Right ventricle myocardium inferior (tissue), 1 donor: ENCODE data around the gene AKAP13. TPM values are rescaled to one million over a fixed set of nuclear protein-coding genes. Genes with fewer than 3 reads are reported as not detected.

Experiments
- ATAC-seq: fragments of 200-7000 bp; cut with Tn5 transposase; one replicate; pipeline ENCODE4 v1.9.1; 2020; ENCODE audit warnings: mild to moderate bottlenecking, moderate library complexity
- DNase-seq: peaks from one replicate; pipeline ENCODE4 v3.0.0; 2021; ENCODE audit errors: missing footprints
- intact Hi-C: fragments of 100-400 bp; cut with DNase I; formaldehyde crosslinking; loops from one replicate; pipeline ENCODE4 v1.11.0; 2022
- total RNA-seq: library from RNA; stranded (reverse); fragmentation: NEBNext Ultra II Directional; extraction: Animal tissue kit (Norgen Biotek cat#: 25700); gene quantifications from one replicate; pipeline ENCODE4 v1.2.1, GENCODE V29; 2021
- donor health status: DM: no; HTN: yes; CAD: no; lungs with severe emphysema.

Gene AKAP13
- total RNA-seq, 1 donor from 2014 or later = 292 TPM

DNA sequence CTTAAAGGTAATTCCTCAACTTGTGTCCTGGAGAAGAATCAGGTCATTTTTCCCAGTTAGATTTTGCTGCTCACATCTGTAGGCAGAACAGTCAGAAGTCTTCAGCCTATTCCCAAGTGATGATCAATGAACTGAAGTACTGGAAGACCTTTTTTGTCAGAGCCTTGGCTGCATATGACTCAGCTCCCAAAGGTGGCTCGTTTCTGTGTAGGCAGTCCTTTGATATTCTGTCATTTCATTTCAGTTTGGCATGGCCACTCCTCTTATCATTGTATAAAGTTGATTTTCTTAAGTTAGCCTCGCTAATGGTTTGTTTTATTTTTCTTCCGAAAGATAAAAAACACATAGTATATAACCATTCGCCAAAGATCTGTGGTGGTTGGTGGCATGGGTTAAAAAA, 323.7 kb downstream of the AKAP13 start:
- ATAC-seq (no peak), DNase-seq (no peak)
- intact Hi-C loops = no loop called here

GRCh38 chr15:85704720-85705429, 324.5 kb downstream of the AKAP13 start:
- peak; percentile 26 for ATAC-seq
- intact Hi-C loops = loop anchor here (5.0 kb wide), 3 partner anchors 38 to 123 kb away; no protein-coding TSS in a partner anchor
- no peak for DNase-seq

- DNase-seq = no peak
- ATAC-seq = peak; percentile 79
- intact Hi-C loops = loop anchor here (5.0 kb wide), 3 partner anchors 40 to 125 kb away; no protein-coding TSS in a partner anchor
Observed at GRCh38 chr15:85706779-85707518, 326.5 kb downstream of the AKAP13 start.

DNA sequence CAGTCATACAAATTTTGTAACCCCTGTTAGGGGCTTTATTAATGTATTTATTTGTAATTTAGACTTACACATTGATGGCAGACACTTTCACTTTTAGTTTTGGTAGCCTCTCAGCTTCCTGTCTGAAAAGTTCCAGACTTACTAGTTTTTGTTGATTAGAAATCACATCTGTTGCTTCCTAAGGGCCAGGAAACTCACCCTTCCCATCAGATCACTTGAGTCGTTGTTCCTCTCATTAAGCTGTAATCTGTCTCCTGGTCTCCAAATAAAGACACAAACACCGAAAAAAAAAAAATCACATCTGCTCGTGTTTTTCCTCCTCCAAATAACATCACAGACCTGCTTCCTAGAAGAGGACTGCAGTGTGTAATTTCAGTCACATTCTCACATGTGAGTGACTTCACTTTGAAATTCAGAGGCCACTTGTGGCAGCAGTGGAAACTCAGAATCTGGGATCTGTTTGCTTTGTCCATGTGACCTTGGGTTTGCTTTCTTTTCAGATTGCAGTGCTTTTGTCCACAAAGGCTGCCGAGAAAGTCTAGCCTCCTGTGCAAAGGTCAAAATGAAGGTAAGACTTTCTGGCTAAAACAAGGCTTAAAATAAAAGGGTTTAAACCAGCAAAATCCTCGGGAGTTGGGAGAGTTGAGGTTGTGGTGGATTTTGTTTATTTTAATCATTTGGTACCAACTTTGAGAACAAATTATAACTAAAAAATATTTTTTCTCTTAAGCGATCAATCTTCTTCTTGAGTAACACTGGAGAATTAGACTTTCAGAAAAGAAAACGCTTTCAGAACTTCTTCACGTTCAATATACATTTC, 327.3 kb downstream of the AKAP13 start:
- no peak for DNase-seq
- intact Hi-C loops = loop anchor here (5.0 kb wide), 3 partner anchors 40 to 125 kb away; no protein-coding TSS in a partner anchor

GRCh38 chr15:85708402-85708941, 328.1 kb downstream of the AKAP13 start:
- intact Hi-C loops = loop anchor here (5.0 kb wide), 3 partner anchors 41 to 126 kb away; no protein-coding TSS in a partner anchor
- ATAC-seq = peak; percentile 21

More for the DNA sequence above, 327.3 kb downstream of the AKAP13 start:
- ATAC-seq = peak; percentile 51

DNA sequence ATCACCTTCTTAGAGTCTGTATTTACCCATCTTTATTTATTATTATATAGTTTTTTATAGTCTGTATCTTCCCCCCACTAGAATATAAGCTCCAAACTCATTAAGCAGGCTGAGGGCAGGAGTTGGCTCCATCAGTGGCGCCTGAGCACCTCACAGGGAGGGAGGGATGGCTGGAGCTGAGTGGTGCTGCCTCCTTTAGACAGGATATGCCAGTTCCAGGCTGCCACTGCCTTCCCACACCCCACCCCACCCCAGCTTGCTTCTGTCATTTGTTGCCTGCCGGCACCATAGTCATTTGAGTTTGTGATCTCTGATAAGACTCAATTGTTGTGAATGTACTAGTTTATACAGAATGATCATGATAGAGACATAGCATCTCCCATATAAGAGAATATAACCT, 328.8 kb downstream of the AKAP13 start:
- intact Hi-C loops = loop anchor here (5.0 kb wide), 3 partner anchors 42 to 127 kb away; no protein-coding TSS in a partner anchor
- no peak for DNase-seq
- no peak for ATAC-seq

More at GRCh38 chr15:85708402-85708941, 328.1 kb downstream of the AKAP13 start:
- DNase-seq = no peak

DNA sequence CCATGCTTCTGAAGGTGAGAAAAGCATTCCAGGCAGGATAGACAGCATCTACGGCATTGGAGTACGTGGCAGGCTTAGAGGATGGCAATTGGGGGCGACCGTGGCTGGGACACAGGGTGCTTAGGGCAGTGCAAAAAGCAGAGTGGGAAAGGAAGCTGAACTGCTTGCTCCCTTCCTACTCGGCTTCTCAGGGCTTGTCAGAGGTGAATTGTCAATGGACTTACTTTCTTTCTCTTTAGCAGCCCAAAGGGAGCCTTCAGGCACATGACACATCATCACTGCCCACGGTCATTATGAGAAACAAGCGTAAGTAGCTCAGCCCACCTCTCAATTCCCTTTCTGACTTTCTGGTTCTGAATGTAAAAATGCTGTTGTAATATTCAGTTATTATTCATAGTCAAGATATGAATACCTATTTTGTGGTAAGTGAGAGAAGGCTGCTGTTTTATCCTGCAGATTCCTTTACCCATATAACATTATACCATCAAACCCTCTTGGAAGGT, 330.0 kb downstream of the AKAP13 start:
- no peak for DNase-seq
- intact Hi-C loops = loop anchor here (10.0 kb wide), 1 partner anchor 416 kb away; no protein-coding TSS in a partner anchor
- ATAC-seq = no peak

DNA sequence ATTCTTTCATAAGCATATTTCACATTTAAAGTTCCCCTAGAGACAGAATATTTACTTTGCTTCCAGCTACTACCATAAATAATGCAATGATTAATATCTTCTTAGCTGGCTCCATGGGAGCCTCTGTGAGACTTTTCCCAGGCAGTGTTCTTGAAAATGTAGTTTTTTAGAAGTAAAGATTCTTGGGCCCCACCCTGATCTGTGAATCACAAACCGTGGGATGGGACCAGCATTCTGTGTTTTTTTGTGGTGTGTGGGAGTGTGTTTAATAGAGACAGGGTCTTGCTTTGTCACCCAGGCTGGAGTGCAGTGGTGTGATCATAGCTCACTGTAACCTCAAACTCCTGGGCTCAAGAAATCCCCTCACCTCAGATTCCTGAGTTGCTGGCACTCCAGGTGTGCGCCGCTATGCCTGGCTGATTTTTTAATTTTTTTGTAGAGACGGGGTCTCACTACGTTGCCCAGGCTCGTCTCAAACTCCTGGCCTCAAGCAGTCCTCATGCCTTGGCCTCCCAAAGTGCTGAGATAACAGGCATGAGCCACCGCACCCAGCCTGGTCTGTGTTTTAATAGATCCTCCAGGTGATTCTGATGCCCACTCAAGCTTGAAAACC, 331.3 kb downstream of the AKAP13 start:
- DNase-seq = no peak
- intact Hi-C loops = loop anchor here (10.0 kb wide), 1 partner anchor 417 kb away; no protein-coding TSS in a partner anchor
- ATAC-seq = no peak

GRCh38 chr15:85716261-85716660, 335.9 kb downstream of the AKAP13 start:
- ATAC-seq = peak; percentile 50
- no peak for DNase-seq
- intact Hi-C loops = loop anchor here (10.0 kb wide), 1 partner anchor 421 kb away; no protein-coding TSS in a partner anchor

GRCh38 chr15:85717212-85717611, 336.8 kb downstream of the AKAP13 start:
- intact Hi-C loops = loop anchor here (10.0 kb wide), 1 partner anchor 422 kb away; no protein-coding TSS in a partner anchor
- DNase-seq = no peak
- no peak for ATAC-seq

- DNase-seq = no peak
- intact Hi-C loops = loop anchor here (10.0 kb wide), 1 partner anchor 424 kb away; no protein-coding TSS in a partner anchor
- ATAC-seq = no peak
Observed at GRCh38 chr15:85718271-85718971, 338.0 kb downstream of the AKAP13 start.

GRCh38 chr15:85718981-85719380, 338.6 kb downstream of the AKAP13 start:
- no peak for DNase-seq
- no peak for ATAC-seq
- intact Hi-C loops = loop anchor here (10.0 kb wide), 1 partner anchor 424 kb away; no protein-coding TSS in a partner anchor

DNA sequence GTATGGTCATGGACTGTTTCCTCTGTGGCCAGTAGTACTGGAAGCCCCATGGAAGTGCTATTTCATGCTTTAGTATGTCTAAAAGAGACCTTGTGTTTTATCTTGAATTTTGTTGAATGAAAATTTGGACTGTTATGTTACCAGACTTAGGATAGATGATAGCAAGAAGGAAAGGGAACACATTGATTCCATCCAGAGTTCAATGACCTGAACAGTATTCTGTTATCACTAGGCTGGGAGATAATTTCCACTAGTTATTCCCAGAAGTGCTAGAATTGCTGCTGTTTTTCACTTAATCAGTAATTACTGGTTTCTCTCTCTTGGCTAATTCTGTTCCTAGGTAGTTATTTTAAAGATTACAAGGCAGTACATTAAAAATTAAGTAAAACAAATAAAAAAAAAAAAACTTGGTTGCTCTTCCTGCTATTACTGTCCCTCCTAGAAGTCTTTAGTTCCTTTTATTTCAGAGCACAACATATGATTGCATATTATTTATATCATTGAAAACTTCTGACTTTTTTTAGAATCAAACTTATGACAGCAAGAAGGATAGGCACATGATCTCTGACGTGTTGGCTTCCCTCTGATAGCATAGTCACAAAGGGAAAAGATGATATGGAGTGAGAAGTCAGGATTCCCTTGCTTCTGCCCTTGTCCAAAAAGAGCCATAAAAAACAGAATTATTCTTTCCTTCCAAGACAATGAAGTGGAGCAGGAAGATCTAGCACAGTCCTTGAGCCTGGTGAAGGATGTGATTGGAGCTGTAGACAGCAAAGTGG, 342.2 kb downstream of the AKAP13 start:
- intact Hi-C loops = no loop called here
- no peak for DNase-seq
- no peak for ATAC-seq

DNA sequence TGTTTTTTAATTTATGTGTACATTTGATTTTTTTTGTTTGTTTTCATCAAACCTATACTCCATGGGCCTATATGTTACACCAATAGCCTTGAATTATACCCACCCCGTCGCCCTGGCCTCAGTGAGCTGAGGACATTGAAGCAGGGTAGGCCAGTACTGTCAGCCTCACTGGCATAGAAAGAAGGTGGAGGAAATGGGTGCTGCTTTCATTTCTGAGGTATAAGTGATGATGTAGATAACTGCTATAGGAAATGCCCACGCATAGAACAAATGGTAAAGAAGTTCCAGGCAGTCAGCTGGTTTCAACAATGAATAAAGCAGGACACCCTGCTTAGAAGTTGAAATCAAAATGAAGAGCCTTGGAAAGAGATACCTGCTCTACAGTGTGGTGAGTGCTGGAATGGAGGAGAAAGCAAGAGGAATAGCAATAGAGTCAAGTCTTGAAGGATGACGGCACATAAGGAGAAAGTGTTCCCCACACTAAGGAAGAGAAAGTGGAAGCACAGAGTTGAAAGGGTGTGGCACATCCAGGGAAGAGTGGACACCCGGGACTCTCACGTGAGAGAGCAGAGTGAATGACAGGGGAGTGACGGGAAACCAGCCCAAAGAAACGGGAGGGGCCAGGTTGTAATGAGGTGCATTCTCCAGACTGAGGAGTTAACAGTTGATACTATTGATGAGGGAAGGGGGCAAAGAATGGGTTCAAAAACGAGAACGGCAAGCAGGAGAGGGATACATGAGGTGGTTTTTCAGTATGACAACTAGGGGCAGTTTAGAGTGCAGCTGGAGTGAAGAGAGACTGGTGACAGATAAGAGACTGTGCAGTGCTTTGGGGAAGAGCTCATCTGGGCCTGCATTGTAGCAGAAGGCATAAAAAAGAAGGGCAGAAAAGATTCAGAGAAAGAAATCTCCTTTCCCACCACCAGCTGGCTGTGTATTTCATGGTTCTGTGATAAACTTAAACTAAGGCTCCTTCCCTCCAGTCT, 343.9 kb downstream of the AKAP13 start:
- ATAC-seq (peak; percentile 44), DNase-seq (no peak)
- intact Hi-C loops = no loop called here

DNA sequence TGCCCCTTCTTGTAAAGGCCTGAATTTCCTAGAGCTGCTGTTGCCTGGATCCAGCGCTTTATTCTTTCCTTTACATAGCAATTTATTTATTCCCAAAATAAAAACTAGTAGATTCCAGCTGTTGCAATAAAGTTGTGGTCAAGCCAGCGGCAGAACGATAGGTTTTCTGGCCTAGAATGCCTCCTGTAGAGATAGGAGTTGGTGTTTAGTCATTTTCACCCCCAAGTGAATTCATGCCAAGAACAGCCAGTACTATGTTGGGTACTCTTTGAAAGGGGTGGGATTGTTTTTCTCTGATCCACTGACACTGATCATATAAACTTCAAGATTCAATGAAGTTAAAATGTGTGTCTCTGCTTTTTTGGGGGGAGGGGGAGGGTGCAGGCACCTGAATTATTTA, 344.6 kb downstream of the AKAP13 start:
- peak; percentile 72 for ATAC-seq
- no peak for DNase-seq
- intact Hi-C loops = loop anchor here (5.0 kb wide), 1 partner anchor 223 kb away; no protein-coding TSS in a partner anchor
